KOPT-K1 (cell line): Measurements from ENCODE around the gene PPP1R12A.

Source experiments
- H3K27ac ChIP-seq: fragments of 200-600 bp; sonication (generic); 2 replicates; pipeline ENCODE4 v1.5.1; 2016; ENCODE audit warnings: antibody characterized with exemption, mild to moderate bottlenecking, low read depth, low read length; ENCODE audit not compliant: poor library complexity, severe bottlenecking
- H3K36me3 ChIP-seq: fragments of 200-600 bp; sonication (generic); 2 replicates; pipeline ENCODE4 v1.5.1; 2017; ENCODE audit warnings: antibody characterized with exemption, mild to moderate bottlenecking, low read length, moderate library complexity; ENCODE audit not compliant: insufficient read depth
- H3K9me3 ChIP-seq: fragments of 200-600 bp; sonication (generic); 2 replicates; pipeline ENCODE4 v1.5.1; 2017; ENCODE audit warnings: antibody characterized with exemption, low read length, mild to moderate bottlenecking; ENCODE audit not compliant: insufficient read depth, poor library complexity, severe bottlenecking

Gene PPP1R12A

DNA sequence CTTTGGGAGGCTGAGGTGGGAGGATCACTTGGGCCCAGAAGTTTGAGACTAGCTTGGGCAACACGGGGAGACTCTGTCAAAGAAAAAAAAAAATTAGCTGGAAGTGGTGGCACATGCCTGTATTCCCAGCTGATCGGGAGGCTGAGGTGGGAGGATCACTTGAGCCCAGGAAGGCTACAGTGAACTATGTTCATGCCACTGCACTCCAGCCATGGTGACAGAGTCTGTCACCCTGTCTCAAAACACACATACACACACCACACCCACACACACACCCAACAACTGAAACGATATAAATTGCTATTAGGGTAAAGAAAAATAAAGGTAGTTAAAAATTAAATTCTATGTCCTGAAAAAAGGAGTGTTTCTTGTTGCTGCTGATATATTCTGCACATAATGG, 7.9 kb downstream of the PPP1R12A start:
- no peaks in the 10 kb centered on the region for H3K36me3 ChIP-seq
- no peaks in the 10 kb centered on the region for H3K9me3 ChIP-seq
- no peak overlapping the region for H3K27ac ChIP-seq

DNA sequence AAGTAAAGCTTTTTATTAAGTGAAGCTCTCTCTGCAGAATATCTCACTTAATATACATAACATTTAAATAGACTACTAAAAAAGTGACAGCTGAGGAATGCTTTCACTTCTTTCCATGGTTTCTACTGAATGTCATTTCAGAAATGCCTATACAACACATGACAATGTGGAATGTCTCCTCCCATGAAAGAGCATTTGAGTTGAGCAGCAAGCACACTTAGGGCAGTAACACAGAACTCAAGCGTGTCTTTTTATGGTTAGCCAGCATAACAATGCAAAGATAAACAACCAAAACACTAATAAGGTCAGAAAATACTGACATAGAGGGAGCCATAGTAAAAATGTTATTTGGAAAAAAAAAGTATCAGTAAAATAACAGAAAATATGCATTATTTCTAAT, 9.4 kb downstream of the PPP1R12A start:
- H3K9me3 ChIP-seq = no peaks in the 10 kb centered on the region
- H3K36me3 ChIP-seq = no peaks in the 10 kb centered on the region
- no peak overlapping the region for H3K27ac ChIP-seq

DNA sequence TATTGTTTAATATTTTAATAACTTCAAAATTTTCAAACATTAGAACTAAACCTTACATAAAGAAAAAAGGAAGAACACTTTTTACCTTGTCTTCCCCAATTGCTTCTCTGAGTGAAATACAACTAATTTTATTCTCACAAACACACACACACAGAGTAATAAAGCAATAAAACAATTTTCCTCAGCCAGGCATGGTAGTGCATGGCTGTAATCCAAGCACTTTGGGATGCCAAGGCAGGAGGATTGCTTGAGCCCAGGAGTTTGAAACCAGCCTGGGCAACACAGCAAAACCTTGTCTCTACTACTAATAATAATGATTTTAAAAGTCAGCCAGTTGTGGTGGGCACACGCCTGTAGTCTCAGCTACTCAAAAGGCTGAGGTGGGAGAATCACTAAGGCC, 13.1 kb downstream of the PPP1R12A start:
- Histone ChIP-seq H3K36me3 (no peaks in the 10 kb centered on the region), H3K27ac (no peak overlapping the region), H3K9me3 (no peaks in the 10 kb centered on the region)

DNA sequence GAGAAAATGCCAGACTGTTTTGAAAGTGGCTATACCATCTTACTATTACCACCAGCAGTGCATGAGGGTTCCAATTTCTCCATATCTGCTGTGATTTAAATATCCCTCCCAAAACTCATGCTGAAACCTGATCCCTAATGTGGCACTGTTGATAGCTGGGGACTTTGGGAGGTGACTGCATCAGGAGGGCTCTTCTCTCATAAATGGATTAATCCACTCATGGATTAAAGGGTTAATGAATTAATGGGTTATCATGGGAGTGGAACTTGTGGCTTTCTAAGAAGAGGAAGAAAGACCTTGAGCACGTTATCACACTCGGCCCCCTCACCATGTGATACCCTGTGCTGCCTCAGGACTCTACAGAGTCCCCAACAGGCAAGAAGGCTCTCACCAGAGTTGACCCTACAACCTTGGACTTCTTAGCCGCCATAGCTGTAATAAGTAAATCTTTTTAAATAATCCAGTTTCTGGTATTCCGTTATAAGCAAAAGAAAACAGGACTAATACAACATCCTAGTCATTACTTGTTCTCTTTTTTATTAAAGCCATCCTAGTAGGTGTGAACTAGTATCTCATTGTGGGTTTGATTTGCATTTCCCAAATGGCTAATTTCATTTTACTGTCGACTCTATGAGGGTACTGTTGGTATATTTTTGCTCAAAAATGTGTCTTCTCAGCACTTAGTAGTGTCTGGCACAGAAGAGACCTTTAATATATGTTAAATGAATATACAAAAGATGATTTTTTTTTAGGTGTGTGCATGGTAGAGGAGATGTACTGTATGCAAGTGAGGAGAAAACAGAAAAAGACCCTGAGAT, 14.3 kb downstream of the PPP1R12A start:
- H3K9me3 ChIP-seq = no peaks in the 10 kb centered on the region
- H3K27ac ChIP-seq = no peak overlapping the region
- H3K36me3 ChIP-seq = no peaks in the 10 kb centered on the region

DNA sequence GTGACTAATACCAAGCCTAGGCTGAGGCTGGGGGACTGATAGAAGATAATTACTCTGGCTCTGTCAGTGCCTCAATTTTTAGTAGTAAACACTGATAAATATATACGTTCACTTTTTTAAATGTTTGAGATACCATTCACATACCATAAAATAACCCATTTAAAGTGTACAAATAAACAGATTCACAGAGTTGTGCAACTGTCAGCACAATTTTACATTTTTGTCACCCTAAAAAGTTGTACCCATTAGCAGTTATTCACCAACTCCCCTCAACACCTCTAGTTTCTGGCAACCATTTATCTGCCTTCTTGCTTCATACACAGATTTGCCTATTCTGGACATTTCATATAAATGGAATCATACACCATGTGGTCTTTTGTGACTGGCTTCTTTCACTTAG, 15.1 kb downstream of the PPP1R12A start:
- Histone ChIP-seq H3K36me3 (no peaks in the 10 kb centered on the region), H3K9me3 (no peaks in the 10 kb centered on the region), H3K27ac (no peak overlapping the region)

DNA sequence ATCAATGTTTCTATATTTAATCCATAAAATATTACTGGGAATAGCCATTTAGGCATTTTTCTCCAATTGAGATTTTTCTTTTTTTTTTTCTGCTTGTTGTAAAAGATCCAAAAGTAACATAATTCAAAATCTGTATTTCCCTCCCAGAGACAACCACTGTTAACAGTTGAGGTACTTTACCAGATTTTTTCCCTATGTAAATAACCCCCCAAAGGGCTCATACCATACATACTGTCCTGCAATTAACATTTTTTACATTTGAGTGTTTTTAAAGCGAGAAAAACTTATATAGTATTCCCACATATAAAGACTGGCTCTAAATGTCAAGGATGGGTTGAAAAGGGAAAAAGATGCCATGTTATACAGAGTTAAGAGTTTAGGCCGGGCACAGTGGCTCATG, 18.1 kb downstream of the PPP1R12A start:
- Histone ChIP-seq H3K27ac (no peak overlapping the region), H3K36me3 (no peaks in the 10 kb centered on the region)

DNA sequence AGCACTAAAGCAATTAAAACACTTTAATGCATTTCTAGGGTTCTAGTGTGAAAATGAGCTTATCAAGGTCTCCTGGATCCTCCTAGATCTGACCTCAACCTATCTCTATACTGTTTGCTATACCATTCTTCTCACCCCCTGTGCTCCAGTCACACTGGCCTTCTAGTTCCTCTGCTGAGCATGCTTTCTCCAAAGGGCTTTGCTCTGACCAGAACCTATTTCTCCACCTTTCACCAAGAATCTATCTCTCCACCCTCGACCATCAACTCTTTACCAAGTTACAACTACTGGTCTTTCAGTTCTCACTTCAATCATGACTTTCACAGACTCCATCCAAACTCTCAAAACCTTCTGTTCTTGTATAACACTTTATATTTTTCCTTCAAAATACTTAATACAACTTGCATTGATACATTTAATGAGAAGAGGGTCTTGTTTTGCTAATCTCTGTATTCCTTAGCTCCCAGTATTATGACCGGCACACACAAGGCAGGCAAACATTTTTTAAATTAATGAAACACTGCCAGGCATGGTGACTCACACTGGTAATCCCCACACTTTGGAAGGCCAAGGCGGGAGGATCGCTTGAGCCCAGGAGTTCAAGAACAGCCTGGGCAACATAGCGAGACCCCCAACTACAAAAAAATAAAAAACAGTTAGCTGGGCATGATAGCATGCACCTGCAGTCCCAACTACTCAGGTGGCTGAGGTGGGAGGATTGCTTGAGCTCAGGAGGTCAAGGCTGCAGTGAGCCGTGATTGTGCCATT, 22.8 kb downstream of the PPP1R12A start:
- no peak overlapping the region for H3K27ac ChIP-seq
- no peaks in the 10 kb centered on the region for H3K9me3 ChIP-seq
- H3K36me3 ChIP-seq = peaks cover 4% of the 10 kb centered on the region; the same call in 1 of the 2 replicates

More for the DNA sequence above, 18.1 kb downstream of the PPP1R12A start:
- no peaks in the 10 kb centered on the region for H3K9me3 ChIP-seq

DNA sequence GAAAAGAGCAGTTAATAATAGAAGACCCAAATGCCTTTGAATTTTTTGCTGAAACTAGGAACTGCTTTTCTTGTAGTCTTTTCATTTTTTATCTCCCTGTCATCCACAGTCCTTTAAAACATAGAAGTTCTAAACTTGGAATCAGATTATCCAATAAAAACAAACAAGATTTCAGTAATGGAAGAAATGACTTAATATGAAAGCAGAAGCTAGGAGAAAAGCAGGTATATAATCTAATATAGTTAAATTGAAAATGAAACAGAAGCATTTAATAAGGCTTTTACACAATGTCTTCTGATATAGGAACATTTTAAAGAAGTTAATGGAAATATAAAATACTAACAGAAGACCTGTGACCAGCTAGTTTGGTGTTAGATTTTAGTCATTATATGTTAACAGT, 26.5 kb downstream of the PPP1R12A start:
- H3K27ac ChIP-seq = no peak overlapping the region
- H3K36me3 ChIP-seq = peaks cover 4% of the 10 kb centered on the region; the same call in 1 of the 2 replicates
- no peaks in the 10 kb centered on the region for H3K9me3 ChIP-seq

DNA sequence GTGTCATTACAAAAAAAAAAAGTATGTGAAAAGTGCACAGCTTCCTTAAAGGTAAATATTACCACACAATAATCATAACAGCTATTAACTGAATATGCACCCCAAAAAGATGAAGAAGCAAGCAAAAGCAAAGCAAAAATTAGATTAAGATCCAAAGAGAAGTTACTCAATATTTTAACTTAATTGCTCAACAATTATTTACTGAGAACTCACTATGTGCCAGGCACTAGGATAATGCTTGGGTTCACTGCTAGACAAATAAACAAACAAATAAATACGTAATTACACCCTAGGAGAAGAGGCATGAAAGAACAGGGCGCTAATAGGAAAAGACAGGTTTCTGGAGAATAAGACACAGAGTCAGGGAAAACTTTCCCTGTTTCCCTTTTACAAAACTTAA, 33.4 kb downstream of the PPP1R12A start:
- H3K9me3 ChIP-seq = no peaks in the 10 kb centered on the region
- peaks cover 8% of the 10 kb centered on the region; the same call in 1 of the 2 replicates for H3K36me3 ChIP-seq
- no peak overlapping the region for H3K27ac ChIP-seq

DNA sequence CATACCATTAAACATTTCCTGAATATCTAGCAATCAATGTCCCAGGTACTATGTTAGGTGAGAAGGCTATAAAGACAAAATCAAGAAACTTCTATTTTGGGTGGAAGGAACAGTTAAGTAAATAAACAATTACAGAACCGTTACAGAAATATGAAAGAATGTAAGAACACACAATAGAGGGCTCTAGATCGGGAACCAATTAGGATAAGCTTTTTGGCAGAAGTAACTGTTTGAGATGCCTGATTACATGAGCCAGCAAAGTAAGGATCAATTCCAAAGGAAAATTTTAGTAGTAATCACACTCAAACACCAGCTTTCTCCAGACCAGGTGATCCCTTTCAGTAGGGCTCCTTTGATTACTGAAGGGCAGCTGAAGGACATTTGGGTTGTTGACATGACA, 33.9 kb downstream of the PPP1R12A start:
- no peak overlapping the region for H3K27ac ChIP-seq
- no peaks in the 10 kb centered on the region for H3K9me3 ChIP-seq
- H3K36me3 ChIP-seq = peaks cover 8% of the 10 kb centered on the region; the same call in 1 of the 2 replicates

DNA sequence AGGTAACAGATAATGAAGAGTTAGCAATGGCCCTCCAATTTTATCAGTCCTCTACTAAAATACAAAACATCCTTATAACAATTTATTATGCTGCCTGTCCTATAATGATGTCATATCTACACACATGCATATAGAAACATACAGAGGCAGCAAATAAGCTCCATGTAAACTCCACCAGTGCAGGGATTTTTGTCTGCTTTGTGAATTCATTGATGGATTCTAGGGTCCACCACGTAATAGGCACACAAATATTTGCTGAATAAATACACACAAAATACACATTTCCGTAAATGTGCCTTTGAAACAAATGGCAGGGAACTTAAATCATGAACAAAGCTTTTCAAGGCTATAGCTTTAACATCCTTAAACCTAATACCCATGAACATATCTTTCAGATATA, 34.7 kb downstream of the PPP1R12A start:
- H3K27ac ChIP-seq = no peak overlapping the region
- peaks cover 8% of the 10 kb centered on the region; the same call in 1 of the 2 replicates for H3K36me3 ChIP-seq
- no peaks in the 10 kb centered on the region for H3K9me3 ChIP-seq

DNA sequence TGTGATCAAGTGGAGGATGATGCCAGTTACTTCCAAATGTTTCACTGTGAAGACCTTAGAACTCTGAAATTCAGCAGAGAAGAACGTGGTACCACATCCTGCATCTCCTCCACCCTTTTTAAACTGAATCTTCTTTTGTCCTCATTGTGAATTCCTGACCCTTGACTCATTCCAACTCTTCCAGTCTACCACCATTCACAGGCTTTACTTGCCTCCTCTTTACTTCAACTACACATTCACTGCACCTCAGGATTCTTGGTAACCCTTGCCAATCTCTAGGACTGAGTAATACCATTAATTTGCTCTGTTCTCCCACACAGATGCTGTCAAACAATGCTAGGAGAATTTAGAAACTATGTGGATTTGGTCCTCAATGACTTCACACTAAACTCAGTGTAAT, 37.3 kb downstream of the PPP1R12A start:
- Histone ChIP-seq H3K27ac (no peak overlapping the region), H3K36me3 (peaks cover 8% of the 10 kb centered on the region; the same call in 1 of the 2 replicates), H3K9me3 (no peaks in the 10 kb centered on the region)

DNA sequence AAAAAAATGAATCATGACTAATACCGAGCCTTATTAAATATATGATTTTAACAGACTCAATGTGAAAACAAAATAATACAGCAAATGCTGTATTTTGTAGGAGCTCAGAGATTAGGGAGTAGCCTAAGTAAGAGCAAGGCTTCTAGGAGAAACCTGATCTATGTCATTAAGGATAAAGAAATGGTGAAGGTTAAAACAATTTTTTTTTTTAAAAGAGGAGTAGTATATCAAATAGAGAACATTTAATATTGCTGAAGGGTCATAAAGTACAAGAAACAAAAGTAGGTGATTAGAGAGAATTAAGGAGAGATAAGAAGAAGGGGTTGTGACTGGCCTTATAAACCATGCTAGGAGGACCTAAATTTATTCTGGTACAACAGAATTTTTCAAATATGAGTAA, 39.1 kb downstream of the PPP1R12A start:
- Histone ChIP-seq H3K36me3 (peaks cover 7% of the 10 kb centered on the region; the same call in 1 of the 2 replicates), H3K27ac (no peak overlapping the region), H3K9me3 (no peaks in the 10 kb centered on the region)

DNA sequence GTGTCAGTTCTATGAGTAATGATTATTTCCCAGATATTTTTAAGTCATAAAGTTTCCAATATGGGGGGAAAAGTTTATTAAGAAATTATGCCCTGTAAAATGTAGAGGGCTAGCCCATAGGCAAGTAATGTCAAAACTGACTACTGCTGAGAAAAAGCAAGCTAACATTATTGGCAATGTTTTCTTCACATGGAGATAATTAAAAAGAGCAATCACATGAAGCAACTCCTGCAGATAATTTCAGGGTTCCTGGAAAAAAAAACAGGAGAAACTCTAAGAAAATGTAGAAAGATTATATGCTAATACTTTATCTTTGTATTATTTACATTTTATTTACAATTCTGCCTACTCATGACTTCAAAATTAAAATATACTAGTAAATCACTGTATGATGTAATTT, 39.8 kb downstream of the PPP1R12A start:
- Histone ChIP-seq H3K9me3 (no peaks in the 10 kb centered on the region), H3K27ac (no peak overlapping the region), H3K36me3 (no peaks in the 10 kb centered on the region)

DNA sequence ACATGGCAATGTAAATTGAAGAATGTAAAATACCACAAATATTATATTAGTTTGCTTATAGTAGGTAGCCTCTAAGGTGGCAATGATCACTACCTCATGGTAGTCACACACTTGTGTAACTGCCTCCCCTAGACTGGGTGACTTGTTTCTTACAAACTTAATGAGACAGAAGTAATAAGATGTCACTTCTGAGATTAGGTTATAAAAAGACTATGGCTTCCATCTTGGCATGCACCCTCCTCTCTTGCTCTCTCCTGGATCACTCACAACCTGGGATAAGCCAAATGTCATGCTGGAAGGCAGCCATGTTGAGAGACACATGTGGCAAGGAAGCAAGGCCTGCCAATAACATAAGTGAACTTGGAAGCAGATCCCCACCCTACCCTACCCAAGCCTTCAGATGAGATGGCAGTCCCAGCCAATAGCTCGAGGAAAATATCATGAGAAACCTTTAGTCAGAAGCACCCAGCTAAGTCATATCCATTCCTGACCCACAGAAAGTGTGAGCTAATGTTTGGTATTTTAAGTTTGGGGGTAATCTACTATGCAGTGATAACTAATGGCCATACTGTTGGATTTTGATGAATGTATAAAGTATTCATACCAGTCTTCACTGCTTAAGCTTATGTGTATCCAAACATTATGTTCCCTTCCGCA, 43.3 kb downstream of the PPP1R12A start:
- Histone ChIP-seq H3K27ac (no peak overlapping the region), H3K9me3 (no peaks in the 10 kb centered on the region), H3K36me3 (no peaks in the 10 kb centered on the region)
